Subcutaneous adipose tissue (tissue), 4 donors: ENCODE data around the gene SF3A1. TPM values are rescaled to one million over a fixed set of nuclear protein-coding genes. Genes with fewer than 3 reads are reported as not detected.

Source experiments
- CTCF ChIP-seq: fragments of 450-650 bp; IDR thresholded peaks from one replicate; pipeline ENCODE4 v1.5.1; 2016; ENCODE audit warnings: low read depth, mild to moderate bottlenecking, control low read depth, antibody characterized with exemption, moderate library complexity
- total RNA-seq, 4 donors: library from RNA; depleted of rRNA; stranded (reverse); fragments of >200 nt; gene quantifications; one replicate each; pipeline ENCODE4 v1.1.0, GENCODE V29; 2016

SF3A1 gene
- total RNA-seq, 4 donors from 2014 or later, result 51.8 to 81.0 (median 67.4) TPM

- TF ChIP-seq CTCF, result no peak
Measured at GRCh38 chr22:30338802-30339201, 17.9 kb downstream of the SF3A1 start.

- TF ChIP-seq CTCF, result no peak
Measured at GRCh38 chr22:30337461-30337778, 19.3 kb downstream of the SF3A1 start.

- no peak for TF ChIP-seq CTCF
Measured at GRCh38 chr22:30336752-30337460, 19.8 kb downstream of the SF3A1 start.

- TF ChIP-seq CTCF, result no peak
Measured at GRCh38 chr22:30335236-30335635, 21.5 kb downstream of the SF3A1 start.

GRCh38 chr22:30334646-30335045, 22.0 kb downstream of the SF3A1 start:
- no peak for TF ChIP-seq CTCF

- no peak for TF ChIP-seq CTCF
Measured at GRCh38 chr22:30333707-30334087, 23.0 kb downstream of the SF3A1 start.

GRCh38 chr22:30332994-30333706, 23.5 kb downstream of the SF3A1 start:
- TF ChIP-seq CTCF, result no peak
